HG03139 (cell line): ENCODE measurements around the gene ARV1.

Source experiments
- ATAC-seq: cut with Tn5 transposase; IDR thresholded peaks from one replicate; pipeline ENCODE4 v1.9.1; 2021; ENCODE audit not compliant: unreplicated experiment

ARV1 gene

GRCh38 chr1:230978491-230979388 is at the start of gene ARV1, which contains the start of gene TTC13:
Gene ARV1, plus strand, starts transcription at chr1:230979094. Its CDS starts 12 bp downstream, at chr1:230979106.
Gene TTC13, minus strand, starts transcription at chr1:230978861. Its CDS starts 31 bp downstream, at chr1:230978830.
- ATAC-seq = peak; percentile 85

- ATAC-seq = no peak
These were observed 47.9 kb upstream of the ARV1 start for GRCh38 chr1:230930986-230931385.

GRCh38 chr1:230935852-230936251 is 43.0 kb upstream of the ARV1 start:
- no peak for ATAC-seq

- no peak for ATAC-seq
These were observed 42.4 kb upstream of the ARV1 start for GRCh38 chr1:230936475-230936874.

GRCh38 chr1:230937371-230937770 is 41.5 kb upstream of the ARV1 start:
- no peak for ATAC-seq

- ATAC-seq = no peak
These were observed 39.9 kb upstream of the ARV1 start for GRCh38 chr1:230938924-230939368.

GRCh38 chr1:230939806-230940489 is 38.9 kb upstream of the ARV1 start:
- ATAC-seq = no peak

- no peak for ATAC-seq
These were observed 38.0 kb upstream of the ARV1 start for GRCh38 chr1:230940848-230941247.

- ATAC-seq = no peak
These were observed 35.8 kb upstream of the ARV1 start for GRCh38 chr1:230943048-230943593.

GRCh38 chr1:230948301-230948700 is 30.6 kb upstream of the ARV1 start:
- no peak for ATAC-seq

GRCh38 chr1:230948903-230949302 is 30.0 kb upstream of the ARV1 start:
- ATAC-seq = no peak

GRCh38 chr1:230950404-230950803 is 28.5 kb upstream of the ARV1 start:
- ATAC-seq = no peak

- ATAC-seq = peak; percentile 78
These were observed 21.3 kb upstream of the ARV1 start for GRCh38 chr1:230957580-230957989.

- no peak for ATAC-seq
These were observed 20.5 kb upstream of the ARV1 start for GRCh38 chr1:230958370-230958769.

GRCh38 chr1:230964896-230965295 is 14.0 kb upstream of the ARV1 start:
- no peak for ATAC-seq

- no peak for ATAC-seq
These were observed 13.4 kb upstream of the ARV1 start for GRCh38 chr1:230965535-230965934.

GRCh38 chr1:230966358-230966873 is 12.5 kb upstream of the ARV1 start:
- ATAC-seq = no peak

- ATAC-seq = no peak
These were observed 8.5 kb upstream of the ARV1 start for GRCh38 chr1:230970432-230970831.

GRCh38 chr1:230971771-230972170 is 7.1 kb upstream of the ARV1 start:
- no peak for ATAC-seq

GRCh38 chr1:230972855-230973271 is 6.0 kb upstream of the ARV1 start:
- peak; percentile 79 for ATAC-seq

- ATAC-seq = no peak
These were observed 3.3 kb upstream of the ARV1 start for GRCh38 chr1:230975636-230976035.
